Uterus (tissue), 2 donors: ENCODE data around the gene RXRG.

Experiments used
- POLR2A ChIP-seq, 2 donors: fragments of 450-650 bp; IDR thresholded peaks; one replicate each; pipeline ENCODE4 v1.6.1; 2016; ENCODE audit warnings: antibody characterized with exemption in 2 of 2, mild to moderate bottlenecking in 1 of 2, moderate library complexity in 1 of 2
- TF ChIP-seq, protein P1 (sequence below), 4 experiments: fragments of 200-600 bp in 2 of 4; fragments of 450-650 bp in 2 of 4; sonication (generic) in 2 of 4; IDR thresholded peaks; one replicate each; pipeline ENCODE4 v1.5.1; 2016 to 2019; ENCODE audit warnings: antibody characterized with exemption in 4 of 4, mild to moderate bottlenecking in 2 of 4, moderate library complexity in 1 of 4

DNA sequence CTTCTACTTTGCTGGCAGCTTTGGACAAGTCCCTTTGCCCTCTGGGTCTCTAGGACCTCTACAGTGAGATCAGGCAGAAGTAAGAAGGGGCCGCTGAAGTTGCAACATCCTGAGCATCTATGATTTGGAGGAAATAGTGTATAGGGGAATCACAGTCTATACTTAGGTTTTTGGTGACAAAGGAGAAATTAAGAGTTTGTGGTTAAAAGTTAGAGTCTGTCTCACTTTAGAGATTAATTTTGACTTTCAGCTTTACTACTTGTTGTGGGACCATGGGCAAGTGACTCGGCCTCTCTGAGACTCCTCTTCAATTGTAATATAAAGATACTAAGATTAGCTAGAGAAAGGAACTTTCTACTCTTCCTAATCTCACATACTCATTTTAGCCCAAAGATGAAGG is 55.3 kb downstream of the RXRG start:
- TF ChIP-seq, protein P1, sequence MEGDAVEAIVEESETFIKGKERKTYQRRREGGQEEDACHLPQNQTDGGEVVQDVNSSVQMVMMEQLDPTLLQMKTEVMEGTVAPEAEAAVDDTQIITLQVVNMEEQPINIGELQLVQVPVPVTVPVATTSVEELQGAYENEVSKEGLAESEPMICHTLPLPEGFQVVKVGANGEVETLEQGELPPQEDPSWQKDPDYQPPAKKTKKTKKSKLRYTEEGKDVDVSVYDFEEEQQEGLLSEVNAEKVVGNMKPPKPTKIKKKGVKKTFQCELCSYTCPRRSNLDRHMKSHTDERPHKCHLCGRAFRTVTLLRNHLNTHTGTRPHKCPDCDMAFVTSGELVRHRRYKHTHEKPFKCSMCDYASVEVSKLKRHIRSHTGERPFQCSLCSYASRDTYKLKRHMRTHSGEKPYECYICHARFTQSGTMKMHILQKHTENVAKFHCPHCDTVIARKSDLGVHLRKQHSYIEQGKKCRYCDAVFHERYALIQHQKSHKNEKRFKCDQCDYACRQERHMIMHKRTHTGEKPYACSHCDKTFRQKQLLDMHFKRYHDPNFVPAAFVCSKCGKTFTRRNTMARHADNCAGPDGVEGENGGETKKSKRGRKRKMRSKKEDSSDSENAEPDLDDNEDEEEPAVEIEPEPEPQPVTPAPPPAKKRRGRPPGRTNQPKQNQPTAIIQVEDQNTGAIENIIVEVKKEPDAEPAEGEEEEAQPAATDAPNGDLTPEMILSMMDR (IDR thresholded peaks at IDR 0.05): no peak
- no peak for TF ChIP-seq POLR2A (IDR thresholded peaks at IDR 0.05)
